KMS-11 (cell line): ENCODE measurements around the gene LZIC.

Experiments used
- H2AFZ ChIP-seq: fragments of 200-600 bp; sonication (generic); 2 replicates; pipeline ENCODE4 v1.6.1; 2016; ENCODE audit warnings: antibody characterized with exemption, mixed run types, low read depth
- H3K27ac ChIP-seq: fragments of 200-600 bp; sonication (generic); 2 replicates; pipeline ENCODE4 v1.6.1; 2016; ENCODE audit warnings: mild to moderate bottlenecking, mixed run types
- H3K27me3 ChIP-seq: fragments of 200-600 bp; sonication (generic); 2 replicates; pipeline ENCODE4 v1.6.1; 2017; ENCODE audit warnings: mild to moderate bottlenecking, low read depth, mixed run types, moderate library complexity; ENCODE audit not compliant: insufficient read depth
- H3K36me3 ChIP-seq: fragments of 200-600 bp; sonication (generic); 2 replicates; pipeline ENCODE4 v1.6.1; 2017; ENCODE audit warnings: mild to moderate bottlenecking, mixed run types; ENCODE audit not compliant: insufficient read depth
- H3K4me1 ChIP-seq: fragments of 200-600 bp; sonication (generic); 2 replicates; pipeline ENCODE4 v1.6.1; 2016; ENCODE audit warnings: mild to moderate bottlenecking, low read depth, mixed run types; ENCODE audit not compliant: poor library complexity, severe bottlenecking
- H3K4me2 ChIP-seq: fragments of 200-600 bp; sonication (generic); 2 replicates; pipeline ENCODE4 v1.7.0; 2016; ENCODE audit warnings: mild to moderate bottlenecking, mixed run types
- H3K4me3 ChIP-seq: fragments of 200-600 bp; sonication (generic); IDR thresholded peaks from 2 replicates; pipeline ENCODE4 v1.6.1; 2017; ENCODE audit warnings: low read depth, low read length, mixed read lengths; ENCODE audit not compliant: insufficient read depth
- H3K79me2 ChIP-seq: fragments of 200-600 bp; sonication (generic); 2 replicates; pipeline ENCODE4 v1.6.1; 2016; ENCODE audit warnings: low read depth, mixed run types; ENCODE audit not compliant: insufficient read depth
- H3K9ac ChIP-seq: fragments of 200-600 bp; sonication (generic); 2 replicates; pipeline ENCODE4 v1.6.1; 2016; ENCODE audit warnings: mild to moderate bottlenecking, mixed run types
- H4K20me1 ChIP-seq: fragments of 200-600 bp; sonication (generic); 2 replicates; pipeline ENCODE4 v1.6.1; 2016; ENCODE audit warnings: mild to moderate bottlenecking, mixed run types; ENCODE audit not compliant: insufficient read depth
- TF ChIP-seq, protein P1 (sequence below): fragments of 200-600 bp; sonication (generic); conservative IDR thresholded peaks from 2 replicates; pipeline ENCODE4 v1.6.1; 2017; ENCODE audit warnings: low read depth, mild to moderate bottlenecking, antibody characterized with exemption, low read length, moderate library complexity, mixed read lengths

The LZIC gene

GRCh38 chr1:9892563-9893528, 50.3 kb downstream of the LZIC start:
- Histone ChIP-seq H3K27me3 (no peaks in the 10 kb centered on the region), H3K4me1 (no peaks in the 10 kb centered on the region), H2AFZ (no peak overlapping the region), H4K20me1 (no peaks in the 10 kb centered on the region), H3K4me3 (no peak overlapping the region), H3K4me2 (no peak overlapping the region), H3K9ac (no peak overlapping the region), H3K79me2 (no peaks in the 10 kb centered on the region), H3K27ac (no peak overlapping the region), H3K36me3 (no peaks in the 10 kb centered on the region)
- TF ChIP-seq, protein P1, sequence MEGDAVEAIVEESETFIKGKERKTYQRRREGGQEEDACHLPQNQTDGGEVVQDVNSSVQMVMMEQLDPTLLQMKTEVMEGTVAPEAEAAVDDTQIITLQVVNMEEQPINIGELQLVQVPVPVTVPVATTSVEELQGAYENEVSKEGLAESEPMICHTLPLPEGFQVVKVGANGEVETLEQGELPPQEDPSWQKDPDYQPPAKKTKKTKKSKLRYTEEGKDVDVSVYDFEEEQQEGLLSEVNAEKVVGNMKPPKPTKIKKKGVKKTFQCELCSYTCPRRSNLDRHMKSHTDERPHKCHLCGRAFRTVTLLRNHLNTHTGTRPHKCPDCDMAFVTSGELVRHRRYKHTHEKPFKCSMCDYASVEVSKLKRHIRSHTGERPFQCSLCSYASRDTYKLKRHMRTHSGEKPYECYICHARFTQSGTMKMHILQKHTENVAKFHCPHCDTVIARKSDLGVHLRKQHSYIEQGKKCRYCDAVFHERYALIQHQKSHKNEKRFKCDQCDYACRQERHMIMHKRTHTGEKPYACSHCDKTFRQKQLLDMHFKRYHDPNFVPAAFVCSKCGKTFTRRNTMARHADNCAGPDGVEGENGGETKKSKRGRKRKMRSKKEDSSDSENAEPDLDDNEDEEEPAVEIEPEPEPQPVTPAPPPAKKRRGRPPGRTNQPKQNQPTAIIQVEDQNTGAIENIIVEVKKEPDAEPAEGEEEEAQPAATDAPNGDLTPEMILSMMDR, result no peak

DNA sequence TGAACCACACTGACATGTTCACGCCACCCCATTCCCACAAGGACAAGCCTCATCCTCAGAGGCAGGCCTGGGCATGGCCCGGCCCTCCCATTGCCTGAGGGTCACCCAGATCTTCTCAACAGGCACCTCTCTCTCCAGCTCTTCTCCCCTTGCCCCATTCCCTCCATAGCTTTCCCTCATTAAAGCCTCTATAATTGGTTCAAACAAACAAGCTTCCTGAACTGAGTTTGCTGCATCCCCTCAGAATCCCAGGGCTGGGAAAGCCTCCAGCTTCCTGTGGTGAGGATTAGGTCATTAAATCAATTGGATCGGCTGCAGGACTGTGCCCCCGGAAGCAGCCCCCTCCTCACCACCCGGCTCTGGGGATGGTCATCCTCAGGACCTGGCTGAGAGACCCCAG, 52.0 kb downstream of the LZIC start:
- TF ChIP-seq, protein P1, result no peak
- Histone ChIP-seq H3K79me2 (no peaks in the 10 kb centered on the region), H3K27me3 (no peaks in the 10 kb centered on the region), H3K36me3 (no peaks in the 10 kb centered on the region), H3K27ac (no peak overlapping the region), H3K4me2 (no peak overlapping the region), H3K4me3 (no peak overlapping the region), H3K9ac (no peak overlapping the region), H4K20me1 (no peaks in the 10 kb centered on the region), H2AFZ (no peak overlapping the region), H3K4me1 (no peaks in the 10 kb centered on the region)

DNA sequence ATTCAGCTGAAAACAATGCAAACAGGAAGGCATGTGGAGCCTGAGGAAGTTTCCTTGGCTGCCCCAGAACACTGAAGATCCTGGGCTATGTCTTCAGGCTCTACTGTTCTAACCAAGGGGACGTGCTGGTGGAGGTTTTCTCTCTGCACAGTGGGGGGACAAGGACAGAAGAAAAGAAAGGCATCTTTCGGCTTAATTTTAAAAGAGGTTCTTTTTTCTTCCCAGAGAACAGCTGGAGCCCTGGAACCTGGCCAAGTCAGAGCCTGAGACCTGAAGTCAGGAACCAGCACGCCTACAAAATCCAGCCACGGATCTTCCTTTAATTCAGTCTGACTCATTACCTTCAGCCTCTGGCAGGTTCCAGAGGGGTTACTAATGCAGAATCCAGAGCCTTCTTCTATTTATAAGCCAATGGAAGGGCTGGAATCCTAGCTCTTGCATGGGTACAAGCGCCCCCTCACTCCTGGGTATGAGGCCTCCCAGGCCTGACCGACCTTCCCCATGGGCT, 52.9 kb downstream of the LZIC start:
- TF ChIP-seq, protein P1, result no peak

GRCh38 chr1:9889411-9889810, 53.8 kb downstream of the LZIC start:
- H3K27me3 ChIP-seq, result no peaks in the 10 kb centered on the region
- H3K4me2 ChIP-seq, result no peak overlapping the region
- TF ChIP-seq, protein P1, result no peak
- no peaks in the 10 kb centered on the region for H4K20me1 ChIP-seq
- H2AFZ ChIP-seq, result no peak overlapping the region
- no peaks in the 10 kb centered on the region for H3K79me2 ChIP-seq
- H3K27ac ChIP-seq, result no peak overlapping the region
- no peaks in the 10 kb centered on the region for H3K36me3 ChIP-seq
- no peak overlapping the region for H3K4me3 ChIP-seq
- H3K4me1 ChIP-seq, result no peaks in the 10 kb centered on the region
- no peak overlapping the region for H3K9ac ChIP-seq

More for the DNA sequence above, 52.9 kb downstream of the LZIC start:
- no peaks in the 10 kb centered on the region for H3K79me2 ChIP-seq
- H3K27me3 ChIP-seq, result no peaks in the 10 kb centered on the region
- H3K9ac ChIP-seq, result no peak overlapping the region
- no peaks in the 10 kb centered on the region for H3K36me3 ChIP-seq
- H4K20me1 ChIP-seq, result no peaks in the 10 kb centered on the region
- no peak overlapping the region for H3K4me3 ChIP-seq
- H2AFZ ChIP-seq, result no peak overlapping the region
- no peak overlapping the region for H3K27ac ChIP-seq
- no peaks in the 10 kb centered on the region for H3K4me1 ChIP-seq
- H3K4me2 ChIP-seq, result no peak overlapping the region
